Skeletal muscle cell (primary cell): ENCODE results near the gene CDH8.

Source experiments
- DNase-seq: peaks from one replicate; pipeline ENCODE4 v3.0.0-alpha.2; 2010; ENCODE audit warnings: low read depth
- H3K4me3 ChIP-seq: 2 replicates; pipeline ENCODE4 v1.5.1; 2011; ENCODE audit warnings: low read depth, mild to moderate bottlenecking, control low read depth, low read length, moderate library complexity

The CDH8 gene

DNA sequence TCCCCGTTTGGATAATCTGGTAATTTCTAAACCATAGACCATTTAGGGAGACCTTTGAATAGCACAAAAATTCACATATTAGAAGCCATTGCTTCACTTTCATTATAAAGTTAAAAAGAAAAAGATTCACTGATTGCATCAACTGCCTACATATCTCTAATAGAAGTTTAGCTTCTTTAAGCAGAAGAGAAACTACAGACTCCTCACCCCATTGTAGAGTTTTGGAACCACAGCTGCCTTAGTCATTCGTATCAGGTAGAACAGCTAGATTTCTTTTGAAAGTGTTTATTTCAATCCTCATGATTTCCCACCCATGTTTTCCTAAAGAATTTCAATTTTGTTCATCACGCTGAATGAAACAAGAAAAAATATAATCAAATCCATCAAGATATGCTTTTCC is 144.8 kb downstream of the CDH8 start:
- no peak for DNase-seq
- no peak overlapping the region for H3K4me3 ChIP-seq

DNA sequence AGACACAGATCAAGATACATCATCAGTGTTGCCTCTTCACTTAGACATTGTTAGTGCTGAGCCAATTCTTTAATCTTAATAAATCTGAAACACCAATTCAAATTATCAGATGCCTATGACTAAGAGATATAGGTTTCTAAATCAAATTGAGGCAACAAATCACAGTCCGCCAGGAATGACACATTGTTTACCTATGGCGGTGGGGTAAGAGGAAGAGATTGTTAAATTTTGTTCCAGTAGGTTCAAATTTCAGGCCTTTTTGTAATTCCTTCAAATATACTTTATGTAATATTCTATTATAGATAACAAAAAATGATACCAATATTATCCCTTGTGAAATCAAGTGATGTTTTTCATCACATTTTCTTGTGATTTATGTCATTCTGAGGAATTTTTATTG is 145.9 kb downstream of the CDH8 start:
- DNase-seq, result no peak
- H3K4me3 ChIP-seq, result no peak overlapping the region

DNA sequence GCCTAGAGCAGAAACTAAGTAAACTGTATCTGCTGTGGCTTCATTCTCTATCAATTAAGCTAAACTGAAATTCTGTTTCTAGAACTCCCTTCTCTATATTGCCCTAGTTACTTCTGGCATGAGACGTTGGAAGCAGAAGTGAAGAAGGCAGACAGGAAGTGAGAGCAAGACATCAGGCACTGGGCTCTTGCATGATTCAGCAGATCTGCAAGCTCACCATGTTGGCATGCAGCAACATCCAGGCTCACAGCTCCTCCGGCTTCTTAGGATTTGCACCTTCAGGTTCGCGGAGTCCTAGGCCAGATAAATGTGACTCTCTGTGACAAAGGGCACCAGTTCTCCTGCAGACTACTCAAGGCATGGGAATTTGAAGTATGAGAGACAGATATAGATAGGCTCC is 148.3 kb downstream of the CDH8 start:
- H3K4me3 ChIP-seq, result no peak overlapping the region
- DNase-seq, result peak; percentile 41

DNA sequence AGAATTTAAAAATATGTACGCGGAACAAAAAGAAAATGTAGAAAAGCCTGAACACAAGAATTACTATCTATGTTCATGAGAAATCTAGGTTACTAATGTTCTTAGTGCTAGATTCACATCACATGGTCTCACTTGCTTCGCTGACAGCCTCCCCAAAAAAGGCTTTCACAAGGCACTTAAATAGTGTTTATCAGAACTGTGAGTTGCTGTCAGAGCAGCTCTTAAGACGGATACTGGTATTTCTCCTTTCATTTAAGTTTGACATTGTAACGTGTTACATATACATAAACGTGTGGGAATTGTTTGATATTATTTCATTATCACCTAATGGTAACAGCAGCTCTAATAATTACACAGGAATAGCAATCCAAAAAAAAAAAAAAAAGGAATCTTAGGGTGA is 150.9 kb downstream of the CDH8 start:
- no peak overlapping the region for H3K4me3 ChIP-seq
- no peak for DNase-seq

DNA sequence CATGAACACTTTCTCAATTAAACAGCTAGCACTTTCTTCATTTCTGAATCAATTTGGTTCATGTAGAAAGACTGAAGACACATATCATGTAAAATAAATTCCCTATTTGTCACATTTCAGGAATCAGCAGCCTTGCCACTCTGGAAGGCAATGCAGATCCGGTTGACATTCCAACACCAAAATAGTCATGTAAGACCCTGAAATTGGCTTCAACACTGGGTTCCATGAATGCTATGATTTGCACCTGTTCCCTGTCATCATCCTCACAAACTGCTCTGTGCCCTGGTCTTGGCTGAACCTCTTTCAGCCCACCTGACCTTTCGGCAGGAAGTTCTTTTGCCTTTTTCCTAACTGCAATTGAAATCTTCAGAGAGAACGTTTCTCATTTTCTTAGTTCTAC is 156.9 kb downstream of the CDH8 start:
- no peak overlapping the region for H3K4me3 ChIP-seq
- DNase-seq, result no peak

DNA sequence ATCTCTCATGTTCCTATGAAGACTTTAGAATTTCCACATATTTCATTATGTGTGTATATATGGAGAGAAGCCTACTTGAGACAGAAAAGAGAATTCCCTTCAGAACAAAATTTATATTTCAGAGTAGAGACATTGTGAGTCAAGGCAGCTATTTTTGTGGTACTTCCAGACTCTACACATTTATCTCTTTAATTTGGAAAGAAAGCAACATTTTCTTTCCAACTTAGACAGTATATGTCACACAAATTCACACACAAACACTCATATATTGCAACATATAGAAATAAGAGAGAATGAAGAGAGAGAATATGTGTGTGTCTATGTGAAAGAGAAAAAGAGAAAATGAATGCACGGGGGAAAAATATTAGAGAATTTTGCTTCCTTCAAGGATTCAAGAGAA is 158.8 kb downstream of the CDH8 start:
- DNase-seq, result no peak
- H3K4me3 ChIP-seq, result no peak overlapping the region

DNA sequence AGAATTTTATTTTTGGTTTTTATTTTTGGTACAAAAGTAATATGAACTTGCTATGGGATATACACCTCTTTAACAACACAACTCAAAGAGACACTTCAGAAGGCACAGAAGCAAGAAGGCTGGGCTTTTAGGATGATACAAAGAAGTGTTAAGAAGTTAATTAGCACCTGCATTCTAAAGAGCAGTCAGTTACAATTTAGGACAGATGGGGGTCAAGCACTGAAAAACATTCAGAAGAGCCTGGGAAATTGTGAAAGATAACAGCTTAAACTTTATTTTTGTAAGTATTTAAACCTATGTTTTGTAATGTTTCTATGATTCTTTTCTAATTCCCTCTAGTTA is 163.5 kb downstream of the CDH8 start:
- no peak overlapping the region for H3K4me3 ChIP-seq
- no peak for DNase-seq

DNA sequence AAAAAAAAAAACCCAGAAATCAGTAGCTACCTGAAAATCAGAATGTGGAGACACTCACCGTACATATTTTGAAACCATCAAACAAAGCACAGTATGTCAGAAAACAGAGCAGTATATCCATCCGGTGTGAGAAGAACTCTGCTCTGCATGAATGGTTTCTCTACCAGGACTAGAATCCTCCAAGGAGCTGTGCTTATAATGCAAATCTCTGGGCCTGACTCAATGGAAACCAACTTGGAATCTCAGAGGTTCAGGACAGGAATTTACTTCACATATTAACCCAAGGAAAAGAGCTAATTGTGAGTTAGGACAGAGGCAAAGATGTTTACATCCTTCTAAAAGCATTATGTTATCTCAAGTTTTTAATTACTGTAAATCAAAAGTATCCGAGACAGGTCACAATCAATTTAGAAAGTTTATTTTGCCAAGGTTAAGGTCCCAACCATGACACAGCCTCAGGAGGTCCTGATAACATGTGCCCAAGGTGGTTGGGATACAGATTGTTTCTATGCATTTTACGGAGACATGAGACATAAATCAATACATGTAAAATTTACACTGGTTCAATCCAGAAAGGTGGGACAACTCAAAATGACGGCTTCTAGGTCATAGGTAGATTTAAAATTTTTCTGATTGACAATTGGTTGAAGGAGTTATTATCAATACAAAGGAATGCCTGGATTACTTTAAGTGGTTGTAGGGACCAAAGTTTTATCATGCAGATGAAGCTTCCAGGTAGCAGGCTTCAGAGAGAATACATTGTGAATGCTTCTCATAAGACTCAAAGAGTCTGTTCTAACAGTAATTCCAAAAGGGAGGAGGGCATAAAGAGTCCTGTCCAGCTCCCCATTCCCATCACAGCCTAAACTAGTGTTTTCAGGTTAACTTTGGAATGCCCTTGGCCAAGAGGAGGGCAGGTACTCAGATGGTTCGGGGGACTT is 164.1 kb downstream of the CDH8 start:
- no peak overlapping the region for H3K4me3 ChIP-seq
- no peak for DNase-seq

DNA sequence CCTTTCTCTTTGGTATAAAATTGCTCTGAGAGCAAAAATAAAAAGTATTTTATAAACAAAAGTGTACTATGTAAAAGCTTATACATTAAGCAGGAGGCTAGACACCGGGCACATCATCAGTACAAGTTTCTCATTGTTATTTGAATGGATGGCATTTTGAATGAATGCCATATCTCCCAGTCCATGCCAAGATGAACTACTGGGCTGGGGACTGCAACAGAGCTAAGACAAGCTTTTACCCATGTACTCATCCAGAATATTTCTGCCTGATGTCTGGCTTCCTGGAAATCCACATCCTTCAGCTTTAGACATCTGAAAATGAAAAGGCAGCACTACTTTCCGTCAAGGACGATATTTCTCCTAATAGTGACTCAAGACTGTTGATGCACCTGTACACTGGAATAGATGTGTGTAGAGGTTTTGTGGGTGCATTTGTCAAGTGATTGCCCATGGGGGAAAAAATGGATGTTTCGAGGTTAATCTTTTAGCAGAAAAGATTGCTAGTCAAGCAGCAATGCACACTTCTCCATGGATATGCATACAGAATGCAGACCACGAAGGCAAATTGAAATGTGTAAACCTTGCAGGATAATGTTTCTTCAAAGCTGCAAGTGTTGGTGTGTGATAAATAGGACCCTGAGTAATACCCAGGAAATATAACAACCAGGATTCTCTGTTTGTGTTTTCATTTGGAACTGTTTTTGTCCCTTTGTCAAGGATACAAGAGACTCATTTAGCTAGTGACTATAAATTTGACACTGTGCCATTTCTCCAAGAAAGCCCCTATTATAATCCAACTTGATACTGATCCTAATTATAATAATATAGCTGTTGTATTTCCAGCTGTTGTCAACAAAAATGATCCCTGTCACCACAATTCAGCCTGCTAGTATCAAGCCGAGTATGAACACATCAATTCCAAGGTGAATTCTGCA is 173.8 kb downstream of the CDH8 start:
- no peak for DNase-seq
- no peak overlapping the region for H3K4me3 ChIP-seq

DNA sequence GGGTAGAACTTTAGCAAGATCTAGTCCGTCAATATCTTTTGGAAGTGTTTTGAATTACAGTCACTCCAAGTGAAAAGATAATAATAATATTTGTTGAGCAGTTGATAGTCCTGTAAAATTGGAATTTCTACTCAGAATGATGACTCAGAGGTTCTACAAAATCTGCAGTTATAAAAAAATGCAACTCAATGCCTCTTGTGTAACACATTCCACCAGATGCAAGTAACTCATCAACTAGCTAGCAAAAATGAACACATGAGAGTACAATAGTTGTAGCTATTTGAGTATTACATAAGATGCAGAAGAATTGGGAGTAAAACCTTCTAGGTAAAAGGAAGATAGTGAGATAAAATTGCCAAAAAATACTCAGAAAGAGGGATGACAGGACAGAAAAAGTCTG is 177.2 kb downstream of the CDH8 start:
- DNase-seq, result peak; percentile 8
- H3K4me3 ChIP-seq, result no peak overlapping the region

DNA sequence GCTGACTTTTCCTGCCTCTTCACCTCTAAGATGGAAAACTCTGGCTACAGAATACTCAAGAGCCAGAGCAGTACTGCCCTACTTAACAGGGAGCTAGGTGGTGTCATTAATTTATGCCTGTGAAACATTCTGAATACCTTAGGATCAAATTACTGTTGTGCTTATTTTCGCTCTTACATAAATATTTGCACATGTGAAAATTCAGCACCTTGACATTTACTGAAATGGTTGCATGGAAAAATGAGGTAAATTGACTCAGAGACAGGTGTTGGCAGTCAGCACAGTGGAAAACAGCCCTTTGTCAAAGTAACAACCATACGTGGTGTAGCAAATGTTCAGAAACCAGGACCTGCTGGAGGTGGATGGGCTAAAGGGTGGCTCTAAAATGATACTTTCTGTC is 193.6 kb downstream of the CDH8 start:
- H3K4me3 ChIP-seq, result no peak overlapping the region
- no peak for DNase-seq

DNA sequence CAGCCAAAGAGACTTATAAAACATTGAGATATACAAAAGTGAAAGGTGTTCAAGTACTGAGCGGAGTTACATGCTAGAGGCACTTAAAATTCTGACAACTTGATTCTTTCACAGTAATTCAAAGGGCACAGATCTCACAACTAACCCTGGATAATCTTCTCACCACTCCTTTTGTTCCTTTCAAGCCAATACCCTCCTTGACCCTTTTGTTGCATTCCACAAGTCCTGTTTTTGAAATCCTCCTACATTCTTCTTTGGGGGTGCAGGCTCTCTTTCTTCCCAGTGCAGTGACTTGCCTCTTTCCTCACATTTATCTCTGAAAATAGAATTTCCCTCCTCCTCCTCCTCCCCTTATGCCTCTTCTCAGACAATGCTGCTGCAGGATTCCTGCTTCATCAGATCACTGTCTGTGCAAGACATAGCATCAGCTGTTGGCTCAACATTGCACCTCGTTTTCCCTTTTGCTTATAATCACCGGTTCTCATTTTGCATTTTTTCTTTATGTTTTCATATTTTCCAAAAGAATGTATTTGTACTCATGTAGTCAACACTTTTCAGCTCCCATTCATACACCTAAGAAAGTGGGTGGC is 199.3 kb downstream of the CDH8 start:
- no peak for DNase-seq

DNA sequence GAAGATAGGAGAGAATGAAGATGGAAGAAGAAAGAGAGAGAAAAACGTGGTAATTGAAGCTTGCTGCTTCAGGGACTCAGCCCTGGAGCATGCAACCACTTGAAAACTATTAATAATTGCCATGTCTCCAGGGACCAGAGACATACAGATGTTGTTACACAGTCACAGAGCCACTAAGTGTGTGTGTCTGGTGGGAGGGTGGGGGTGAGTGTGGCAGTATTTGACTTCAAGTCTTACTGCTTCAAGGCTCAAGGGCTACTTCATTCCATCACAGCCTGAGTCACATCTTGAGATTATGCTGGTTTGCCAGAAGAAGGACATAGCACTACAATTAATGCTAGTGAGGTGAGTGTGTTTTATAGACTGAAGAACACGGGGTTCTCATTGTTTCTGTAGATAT is 202.2 kb downstream of the CDH8 start:
- no peak for DNase-seq

More for the DNA sequence above, 199.3 kb downstream of the CDH8 start:
- no peak overlapping the region for H3K4me3 ChIP-seq

DNA sequence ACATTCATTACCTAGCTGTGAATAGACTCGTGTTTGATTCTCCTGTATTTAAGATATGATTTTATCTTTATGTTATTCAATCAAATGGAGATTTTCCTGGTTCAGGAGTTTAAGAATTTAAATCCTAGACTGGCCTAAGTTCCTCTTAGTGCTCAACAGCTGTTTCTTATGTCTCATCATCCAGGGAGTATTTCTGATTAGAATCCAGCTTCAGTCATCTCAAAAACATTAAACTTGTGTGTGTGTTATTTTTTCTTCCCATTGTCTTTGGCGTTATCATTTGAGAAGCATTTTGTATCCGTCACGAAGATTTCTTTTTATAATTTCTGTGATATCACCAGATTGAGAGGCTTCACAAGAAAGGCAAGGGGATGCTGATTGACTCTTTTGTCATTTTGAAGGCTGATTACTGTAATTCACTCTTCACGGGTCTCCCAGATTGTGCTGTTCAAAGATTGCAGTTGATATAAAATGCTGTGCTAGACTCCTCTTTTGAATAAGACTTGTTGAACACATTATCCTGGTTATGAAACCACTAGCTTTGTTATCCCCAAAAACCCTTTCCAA is 204.8 kb downstream of the CDH8 start:
- no peak overlapping the region for H3K4me3 ChIP-seq

More for the DNA sequence above, 202.2 kb downstream of the CDH8 start:
- H3K4me3 ChIP-seq, result no peak overlapping the region

DNA sequence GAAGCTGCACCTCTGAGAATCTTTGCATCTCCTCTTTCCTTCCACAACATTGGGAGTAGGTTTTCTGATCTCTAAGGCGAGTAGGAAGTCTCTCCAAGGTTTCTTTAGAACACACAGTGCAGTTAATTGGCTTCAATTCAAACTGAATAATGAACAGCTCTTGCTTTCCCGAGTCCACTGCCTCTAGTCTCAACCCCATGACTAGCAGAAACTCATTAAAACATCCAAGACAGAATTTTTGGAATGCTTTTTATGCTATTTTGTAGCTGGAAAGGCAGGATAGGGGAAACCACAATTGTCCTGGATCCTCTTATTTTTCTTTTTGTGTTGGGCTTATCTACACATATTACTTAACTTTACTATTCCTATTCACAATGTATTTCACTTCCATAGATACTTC is 206.6 kb downstream of the CDH8 start:
- no peak overlapping the region for H3K4me3 ChIP-seq
- DNase-seq, result no peak

More for the DNA sequence above, 204.8 kb downstream of the CDH8 start:
- no peak for DNase-seq

DNA sequence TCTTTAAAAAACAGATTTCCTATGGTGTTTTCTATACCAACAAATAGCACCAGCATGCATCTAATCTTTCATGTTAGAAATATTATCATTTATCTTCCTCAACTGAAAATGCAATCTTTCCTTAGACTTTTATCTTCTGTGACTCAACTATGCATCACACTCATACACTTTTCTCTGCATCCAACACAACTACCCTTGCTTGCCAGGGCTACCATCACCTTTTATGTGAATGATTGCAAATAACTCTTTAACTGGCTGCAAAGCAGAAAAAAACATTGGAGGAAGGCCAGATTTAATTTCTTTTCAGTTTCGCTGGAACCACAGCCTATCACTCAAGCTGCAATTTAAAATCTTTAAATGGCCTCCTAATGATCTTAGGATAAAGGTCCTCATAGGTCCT is 212.9 kb downstream of the CDH8 start:
- H3K4me3 ChIP-seq, result no peak overlapping the region
- DNase-seq, result no peak

DNA sequence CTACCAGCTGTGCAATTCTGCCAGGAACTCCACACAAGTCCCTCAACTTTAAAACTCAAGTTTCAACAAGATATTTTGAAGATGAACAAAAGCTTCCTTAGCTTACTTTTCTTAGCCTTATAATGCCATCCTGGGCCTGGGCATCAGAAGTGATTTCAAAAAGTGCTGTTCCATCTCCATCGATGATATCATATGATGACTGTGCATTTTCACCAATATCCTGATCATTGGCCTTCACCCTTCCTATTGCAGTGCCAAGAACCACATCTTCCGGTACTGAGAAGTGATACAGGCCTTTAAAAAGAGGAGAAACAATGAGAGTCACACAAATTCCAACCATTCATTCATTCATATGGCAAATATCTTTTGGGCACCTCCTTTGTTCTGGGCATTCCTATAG is 215.4 kb downstream of the CDH8 start:
- no peak for DNase-seq
- no peak overlapping the region for H3K4me3 ChIP-seq

DNA sequence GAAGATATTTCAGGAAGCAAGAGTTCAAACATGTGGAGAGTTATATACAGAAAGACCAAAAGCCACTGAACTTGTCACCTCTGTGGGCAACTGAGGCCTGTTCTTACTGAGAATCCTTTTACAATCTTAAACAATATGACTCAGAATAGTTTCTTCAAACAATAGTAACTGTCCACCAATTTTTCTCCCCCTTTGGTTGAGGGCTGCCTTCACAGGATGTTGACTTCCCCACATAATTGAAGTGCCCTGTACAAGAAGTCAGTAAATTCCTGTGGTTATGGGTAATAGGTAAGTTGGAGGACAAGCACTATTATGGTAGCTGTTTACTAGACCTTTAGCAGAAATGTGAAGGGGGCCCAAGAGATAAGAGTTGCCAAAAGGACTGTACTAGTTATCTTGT is 215.8 kb downstream of the CDH8 start:
- peak; percentile 2 for DNase-seq

DNA sequence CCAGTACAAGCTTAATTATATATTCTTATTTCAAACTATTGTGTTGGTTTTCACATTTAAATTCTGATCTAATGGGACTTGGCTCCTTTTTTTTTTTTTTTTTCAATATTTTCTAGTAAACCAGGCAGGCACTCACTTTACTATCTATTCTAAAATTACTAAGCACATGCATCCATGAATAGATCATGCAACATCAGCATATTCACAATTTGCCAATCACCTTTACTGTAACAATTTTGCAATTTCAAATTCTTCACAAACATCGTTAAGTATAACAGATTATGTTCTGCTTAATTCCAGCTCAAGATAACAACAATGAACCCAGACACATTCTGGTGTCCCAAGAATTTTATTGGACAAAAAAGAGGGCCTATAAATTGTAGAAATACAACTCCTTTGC is 217.4 kb downstream of the CDH8 start:
- no peak for DNase-seq
- no peak overlapping the region for H3K4me3 ChIP-seq

More for the DNA sequence above, 215.8 kb downstream of the CDH8 start:
- H3K4me3 ChIP-seq, result no peak overlapping the region
